ENCODE measurements around the gene RTN4. TPM values are rescaled to one million over a fixed set of nuclear protein-coding genes. Genes with fewer than 3 reads are reported as not detected.

Gene RTN4
- total RNA-seq, 1 experiment from 2014 or later = 342 TPM

- peaks cover 29% of the 10 kb centered on the region for H3F3A ChIP-seq (ENCODE audit: insufficient read depth, low read depth)
- 0 out of 2 replicates have a peak, but pooled peaks cover 6% of the 10 kb centered on the region for H3K36me3 ChIP-seq (ENCODE audit: low read depth)
- H3K79me2 ChIP-seq (ENCODE audit: low read depth) = no peaks in the 10 kb centered on the region
- no peaks in the 10 kb centered on the region for H3K9me2 ChIP-seq (ENCODE audit: insufficient read depth)
- H3K4me3 ChIP-seq = no peak overlapping the region
- DNase-seq = no peak
- H3K27ac ChIP-seq = no peak overlapping the region
- no peaks in the 10 kb centered on the region; the same call in 1 of the 2 replicates for H3K9me3 ChIP-seq (ENCODE audit: insufficient read depth, low read depth)
- intact Hi-C loops (cut with micrococcal nuclease; ENCODE audit: unreplicated experiment) = no loop called here
- H3K27me3 ChIP-seq (ENCODE audit: insufficient read depth, low read depth) = no peaks in the 10 kb centered on the region
- no TSS peak for BruUV-seq (replicated peaks)
- POLR2A ChIA-PET (ENCODE audit: unreplicated experiment) = no interaction called here
- no peak overlapping the region for H3K4me2 ChIP-seq
- TF ChIP-seq CTCF (conservative IDR thresholded peaks at IDR 0.05) = no peak
- TF ChIP-seq EZH2 (IDR thresholded peaks at IDR 0.05; ENCODE audit: low read depth) = no peak
- no peaks in the 10 kb centered on the region for H4K20me1 ChIP-seq (ENCODE audit: insufficient read depth)
- H3K4me1 ChIP-seq (replicated peaks; ENCODE audit: insufficient read depth) = peaks cover 19% of the 10 kb centered on the region
- CTCF ChIA-PET = no interaction called here
- no peak overlapping the region for H2AFZ ChIP-seq
These were observed 90.1 kb downstream of the RTN4 start for GRCh38 chr2:54960164-54960563.

- no peaks in the 10 kb centered on the region for H3K79me2 ChIP-seq (ENCODE audit: low read depth)
- no peaks in the 10 kb centered on the region for H3K9me3 ChIP-seq (ENCODE audit: insufficient read depth, low read depth)
- no TSS peak for BruUV-seq (replicated peaks)
- H3K27ac ChIP-seq = no peak overlapping the region
- H3K4me2 ChIP-seq = no peak overlapping the region
- H2AFZ ChIP-seq = no peak overlapping the region
- POLR2A ChIA-PET (ENCODE audit: unreplicated experiment) = no interaction called here
- H3K4me3 ChIP-seq = no peak overlapping the region
- TF ChIP-seq EZH2 (IDR thresholded peaks at IDR 0.05; ENCODE audit: low read depth) = no peak
- no peak for TF ChIP-seq CTCF (conservative IDR thresholded peaks at IDR 0.05)
- intact Hi-C loops (cut with micrococcal nuclease; ENCODE audit: unreplicated experiment) = no loop called here
- no peaks in the 10 kb centered on the region for H4K20me1 ChIP-seq (ENCODE audit: insufficient read depth)
- H3K36me3 ChIP-seq (ENCODE audit: low read depth) = 0 out of 2 replicates have a peak, but pooled peaks cover 4% of the 10 kb centered on the region
- no peaks in the 10 kb centered on the region for H3K9me2 ChIP-seq (ENCODE audit: insufficient read depth)
- H3K27me3 ChIP-seq (ENCODE audit: insufficient read depth, low read depth) = no peaks in the 10 kb centered on the region
- H3F3A ChIP-seq (ENCODE audit: insufficient read depth, low read depth) = peaks cover 25% of the 10 kb centered on the region
- no peak for DNase-seq
- CTCF ChIA-PET = no interaction called here
- H3K4me1 ChIP-seq (replicated peaks; ENCODE audit: insufficient read depth) = peaks cover 24% of the 10 kb centered on the region
These were observed 91.4 kb downstream of the RTN4 start for GRCh38 chr2:54958717-54959371.

GRCh38 chr2:54957321-54957999 lies 92.8 kb downstream of the RTN4 start:
- ChIA-PET POLR2A (ENCODE audit: unreplicated experiment) (interaction anchor here (0.6 to 0.7 kb wide), 2 partner anchors 9 to 93 kb away, joined by 4 to 10 read pairs; partner anchors contain the start of gene RTN4), CTCF (no interaction called here)
- no TSS peak for BruUV-seq (replicated peaks)

More at GRCh38 chr2:54957321-54957999, 92.8 kb downstream of the RTN4 start:
- Histone ChIP-seq H4K20me1 (ENCODE audit: insufficient read depth) (no peaks in the 10 kb centered on the region), H3K4me1 (replicated peaks; ENCODE audit: insufficient read depth) (peaks cover 36% of the 10 kb centered on the region), H3K9me2 (ENCODE audit: insufficient read depth) (no peaks in the 10 kb centered on the region), H3K9me3 (ENCODE audit: insufficient read depth, low read depth) (no peaks in the 10 kb centered on the region), H3K27ac (no peak overlapping the region), H3K4me3 (no peak overlapping the region), H3F3A (ENCODE audit: insufficient read depth, low read depth) (peaks cover 35% of the 10 kb centered on the region), H2AFZ (no peak overlapping the region), H3K27me3 (ENCODE audit: insufficient read depth, low read depth) (no peaks in the 10 kb centered on the region), H3K79me2 (ENCODE audit: low read depth) (no peaks in the 10 kb centered on the region), H3K36me3 (ENCODE audit: low read depth) (0 out of 2 replicates have a peak, but pooled peaks cover 2% of the 10 kb centered on the region), H3K4me2 (no peak overlapping the region)
- no peak for TF ChIP-seq EZH2 (IDR thresholded peaks at IDR 0.05; ENCODE audit: low read depth)
- no peak for TF ChIP-seq CTCF (conservative IDR thresholded peaks at IDR 0.05)
- no peak for DNase-seq
- intact Hi-C loops (cut with micrococcal nuclease; ENCODE audit: unreplicated experiment) = no loop called here

All from PC-9 (cell line).